GM23338 (cell line): ENCODE results near the gene ERMN. TPM values are rescaled to one million over a fixed set of nuclear protein-coding genes. Genes with fewer than 3 reads are reported as not detected.

Experiments used
- ATAC-seq: fragments of 200-7000 bp; cut with Tn5 transposase; 3 replicates; pipeline ENCODE4 v1.9.1; 2020
- DNase-seq: peaks from one replicate; pipeline ENCODE4 v3.0.0-alpha.2; 2015; ENCODE audit warnings: low spot score
- H2AFZ ChIP-seq: fragments of 200-600 bp; sonication (generic); 2 replicates; pipeline ENCODE4 v1.8.0; 2016; ENCODE audit warnings: antibody characterized with exemption, mild to moderate bottlenecking, moderate library complexity
- H3F3A ChIP-seq: fragments of 200-600 bp; sonication (generic); replicated peaks from 2 replicates; pipeline ENCODE4 v1.8.0; 2017; ENCODE audit warnings: antibody characterized with exemption, mixed run types, low read depth
- H3K27ac ChIP-seq: fragments of 200-600 bp; sonication (generic); 2 replicates; pipeline ENCODE4 v1.6.1; 2016; ENCODE audit warnings: low read depth
- H3K27me3 ChIP-seq: fragments of 200-600 bp; sonication (generic); 2 replicates; pipeline ENCODE4 v1.8.0; 2016; ENCODE audit warnings: mild to moderate bottlenecking, mixed run types, moderate library complexity; ENCODE audit not compliant: insufficient read depth
- H3K36me3 ChIP-seq: fragments of 200-600 bp; sonication (generic); 2 replicates; pipeline ENCODE4 v1.8.0; 2016; ENCODE audit warnings: mild to moderate bottlenecking; ENCODE audit not compliant: insufficient read depth
- H3K4me1 ChIP-seq: fragments of 200-600 bp; sonication (generic); 2 replicates; pipeline ENCODE4 v1.8.0; 2016; ENCODE audit warnings: mild to moderate bottlenecking, moderate library complexity; ENCODE audit not compliant: insufficient read depth
- H3K4me2 ChIP-seq: fragments of 200-600 bp; sonication (generic); 2 replicates; pipeline ENCODE4 v1.7.1; 2017; ENCODE audit warnings: mixed run types
- H3K4me3 ChIP-seq: fragments of 200-600 bp; sonication (generic); 2 replicates; pipeline ENCODE4 v1.6.1; 2016; ENCODE audit warnings: mixed run types
- H3K79me2 ChIP-seq: fragments of 200-600 bp; sonication (generic); replicated peaks from 2 replicates; pipeline ENCODE4 v1.8.0; 2017; ENCODE audit warnings: mild to moderate bottlenecking; ENCODE audit not compliant: insufficient read depth
- H3K9me2 ChIP-seq: fragments of 200-600 bp; sonication (generic); 2 replicates; pipeline ENCODE4 v1.8.0; 2017; ENCODE audit not compliant: insufficient read depth
- H4K20me1 ChIP-seq: fragments of 200-600 bp; sonication (generic); replicated peaks from 2 replicates; pipeline ENCODE4 v1.8.0; 2017; ENCODE audit warnings: mild to moderate bottlenecking; ENCODE audit not compliant: insufficient read depth
- H3K27ac Mint-ChIP-seq: 2 replicates; pipeline ENCODE4 v1.8.0; 2020; ENCODE audit warnings: inconsistent platforms, mild to moderate bottlenecking, moderate library complexity, mixed read lengths
- H3K27me3 Mint-ChIP-seq: 3 replicates; pipeline ENCODE4 v1.8.0; 2022; ENCODE audit warnings: low read depth, mild to moderate bottlenecking, moderate library complexity, mixed read lengths, inconsistent platforms; ENCODE audit not compliant: insufficient read depth, poor library complexity
- H3K36me3 Mint-ChIP-seq: 3 replicates; pipeline ENCODE4 v1.8.0; 2021; ENCODE audit warnings: low read depth, mild to moderate bottlenecking, inconsistent platforms, moderate library complexity, mixed read lengths
- H3K4me1 Mint-ChIP-seq: 3 replicates; pipeline ENCODE4 v1.8.0; 2020; ENCODE audit warnings: mild to moderate bottlenecking, inconsistent platforms, mixed read lengths
- H3K4me3 Mint-ChIP-seq: 3 replicates; pipeline ENCODE4 v1.8.0; 2021; ENCODE audit warnings: moderate library complexity, mild to moderate bottlenecking, inconsistent platforms, mixed read lengths
- H3K9me3 Mint-ChIP-seq: 3 replicates; pipeline ENCODE4 v1.8.0; 2020; ENCODE audit warnings: moderate library complexity, mild to moderate bottlenecking, inconsistent platforms, mixed read lengths
- CREB1 ChIP-seq: fragments of 250-450 bp; sonication (Bioruptor Pico); IDR thresholded peaks from 2 replicates; pipeline ENCODE4 v1.5.0; 2020; ENCODE audit warnings: low read depth, mild to moderate bottlenecking, moderate library complexity
- CTCF ChIP-seq, 2 experiments: fragments of 200-600 bp in 1 of 2; sonication (generic) in 1 of 2; conservative IDR thresholded peaks; 2 replicates each; pipeline versions ENCODE4 v1.5.1 to v1.6.1; 2016 to 2017; ENCODE audit warnings: antibody characterized with exemption in 2 of 2, low read depth in 2 of 2, mild to moderate bottlenecking in 2 of 2, moderate library complexity in 1 of 2
- ETS1 ChIP-seq: IDR thresholded peaks from 2 replicates; pipeline ENCODE4 v1.6.1; 2016; ENCODE audit warnings: antibody characterized with exemption
- EZH2 ChIP-seq: fragments of 200-600 bp; sonication (generic); IDR thresholded peaks from one replicate; pipeline ENCODE4 v1.8.0; 2017; ENCODE audit warnings: antibody characterized with exemption, mild to moderate bottlenecking, low read depth; ENCODE audit not compliant: unreplicated experiment
- EZH2phosphoT487 ChIP-seq: fragments of 200-600 bp; sonication (generic); IDR thresholded peaks from one replicate; pipeline ENCODE4 v1.8.1; 2018; ENCODE audit warnings: antibody characterized with exemption; ENCODE audit not compliant: unreplicated experiment
- JUNB ChIP-seq: IDR thresholded peaks from one replicate; pipeline ENCODE4 v1.6.1; 2016; ENCODE audit warnings: antibody characterized with exemption; ENCODE audit not compliant: unreplicated experiment
- POLR2AphosphoS5 ChIP-seq: IDR thresholded peaks from 2 replicates; pipeline ENCODE4 v1.6.1; 2016; ENCODE audit warnings: antibody characterized with exemption, low read depth
- STAT1 ChIP-seq: IDR thresholded peaks from one replicate; pipeline ENCODE4 v1.6.1; 2016; ENCODE audit warnings: antibody characterized with exemption; ENCODE audit not compliant: unreplicated experiment
- ZNF114 ChIP-seq: fragments of 250-450 bp; sonication (Bioruptor Pico); IDR thresholded peaks from 2 replicates; pipeline ENCODE4 v1.5.0; 2020; ENCODE audit warnings: mild to moderate bottlenecking, moderate library complexity
- ZNF331 ChIP-seq: fragments of 250-450 bp; sonication (Bioruptor Pico); IDR thresholded peaks from 2 replicates; pipeline ENCODE4 v1.5.0; 2020; ENCODE audit warnings: low read depth, mild to moderate bottlenecking, moderate library complexity
- ZNF462 ChIP-seq: fragments of 250-450 bp; sonication (Bioruptor Pico); IDR thresholded peaks from 2 replicates; pipeline ENCODE4 v1.5.0; 2020; ENCODE audit warnings: mild to moderate bottlenecking, moderate library complexity
- polyA plus RNA-seq: library from polyadenylated mRNA; unstranded; fragments of >200 nt; fragmentation: Nextera tagmentation; extraction: Ambion mirVana; gene quantifications from 2 replicates; pipeline ENCODE4 v1.2.1, GENCODE V29; 2016
- total RNA-seq: library from RNA; depleted of rRNA; stranded (reverse); fragments of >200 nt; shearing (Covaris generic); gene quantifications from 2 replicates; pipeline ENCODE4 v1.2.3, GENCODE V29; 2014

Gene ERMN
- total and polyA plus RNA-seq, 2 experiments from 2014 or later, result 0.35 to 0.44 TPM

GRCh38 chr2:157304811-157305722, 20.6 kb downstream of the ERMN start:
- Histone ChIP-seq H2AFZ (peak overlapping the region; percentile 34; the same call in 1 of the 2 replicates), H3K27me3 (no peaks in the 10 kb centered on the region), H3K4me2 (no peak overlapping the region), H3K9me2 (no peaks in the 10 kb centered on the region), H3K4me1 (peaks cover 9% of the 10 kb centered on the region; the same call in 1 of the 2 replicates), H3K79me2 (no peaks in the 10 kb centered on the region), H4K20me1 (no peaks in the 10 kb centered on the region), H3F3A (no peaks in the 10 kb centered on the region), H3K4me3 (no peak overlapping the region), H3K36me3 (no peaks in the 10 kb centered on the region), H3K27ac (no peak overlapping the region)
- Mint-ChIP-seq H3K27ac (no peak overlapping the region), H3K9me3 (no peaks in the 10 kb centered on the region), H3K4me3 (no peak overlapping the region), H3K4me1 (peaks cover 21% of the 10 kb centered on the region), H3K36me3 (no peaks in the 10 kb centered on the region), H3K27me3 (peaks cover 1% of the 10 kb centered on the region)
- ATAC-seq, result no peak
- TF ChIP-seq ZNF114 (CRISPR knock-in tag) (no peak), CREB1 (no peak), POLR2AphosphoS5 (no peak), ZNF462 (CRISPR knock-in tag) (no peak), EZH2phosphoT487 (no peak), JUNB (no peak), ZNF331 (CRISPR knock-in tag) (no peak), CTCF (conservative IDR thresholded peaks at IDR 0.05; ENCODE audit: low read depth in 2 of 2) (no peak), EZH2 (no peak), ETS1 (no peak), STAT1 (no peak)
- no peak for DNase-seq
